ENCODE data around the gene CCDC3. TPM values are rescaled to one million over a fixed set of nuclear protein-coding genes. Genes with fewer than 3 reads are reported as not detected.

CCDC3 gene
- total RNA-seq, 2 donors from 2014 or later = 10.0 to 14.9 TPM

- H3K36me3 ChIP-seq = no peaks in the 10 kb centered on the region
- peaks cover 0 to 11% of the 10 kb centered on the region in 2 donors for H3K9me3 ChIP-seq
- no peaks in the 10 kb centered on the region for H3K27me3 ChIP-seq
- TF ChIP-seq CTCF (IDR thresholded peaks at IDR 0.05) = no peak
- H3K4me1 ChIP-seq = peaks cover 0 to 16% of the 10 kb centered on the region in 2 donors
- peak overlapping the region; percentile 26 to 61 for H3K27ac ChIP-seq
- no peak for DNase-seq (ENCODE audit: low spot score)
- no peak overlapping the region for H3K4me3 ChIP-seq
Observed at GRCh38 chr10:12960941-12961340, 40.6 kb downstream of the CCDC3 start.

GRCh38 chr10:12960334-12960898, 41.1 kb downstream of the CCDC3 start:
- DNase-seq (ENCODE audit: low spot score) = peak; percentile 66
- TF ChIP-seq CTCF (IDR thresholded peaks at IDR 0.05) = no peak
- Histone ChIP-seq H3K36me3 (no peaks in the 10 kb centered on the region), H3K9me3 (peaks cover 0 to 11% of the 10 kb centered on the region in 2 donors), H3K4me3 (no peak overlapping the region), H3K27ac (peak overlapping the region; percentile 26 to 61), H3K27me3 (no peaks in the 10 kb centered on the region), H3K4me1 (peaks cover 0 to 16% of the 10 kb centered on the region in 2 donors)

GRCh38 chr10:12958546-12959110, 42.9 kb downstream of the CCDC3 start:
- Histone ChIP-seq H3K9me3 (peaks cover 0 to 11% of the 10 kb centered on the region in 2 donors), H3K4me1 (peaks cover 0 to 16% of the 10 kb centered on the region in 2 donors), H3K27ac (no peak overlapping the region), H3K4me3 (no peak overlapping the region), H3K27me3 (no peaks in the 10 kb centered on the region), H3K36me3 (no peaks in the 10 kb centered on the region)
- no peak for TF ChIP-seq CTCF (IDR thresholded peaks at IDR 0.05)
- DNase-seq (ENCODE audit: low spot score) = no peak

- Histone ChIP-seq H3K27me3 (no peaks in the 10 kb centered on the region), H3K4me3 (no peak overlapping the region), H3K27ac (no peak overlapping the region), H3K9me3 (peaks cover 0 to 11% of the 10 kb centered on the region in 2 donors), H3K4me1 (peaks cover 0 to 16% of the 10 kb centered on the region in 2 donors), H3K36me3 (no peaks in the 10 kb centered on the region)
- no peak for TF ChIP-seq CTCF (IDR thresholded peaks at IDR 0.05)
- no peak for DNase-seq (ENCODE audit: low spot score)
Observed at GRCh38 chr10:12957081-12957480, 44.4 kb downstream of the CCDC3 start.

- Histone ChIP-seq H3K36me3 (no peaks in the 10 kb centered on the region), H3K4me1 (peaks cover 0 to 2% of the 10 kb centered on the region in 2 donors), H3K4me3 (no peak overlapping the region), H3K9me3 (peaks cover 0 to 11% of the 10 kb centered on the region in 2 donors), H3K27ac (no peak overlapping the region), H3K27me3 (no peaks in the 10 kb centered on the region)
- no peak for TF ChIP-seq CTCF (IDR thresholded peaks at IDR 0.05)
- no peak for DNase-seq (ENCODE audit: low spot score)
Observed at GRCh38 chr10:12954866-12955265, 46.6 kb downstream of the CCDC3 start.

All from right atrium auricular region (tissue), 2 donors.